ENCODE data around the gene TAF4B. TPM values are rescaled to one million over a fixed set of nuclear protein-coding genes. Genes with fewer than 3 reads are reported as not detected.

TAF4B gene
- total RNA-seq, 4 donors from 2014 or later = 6.1 to 11.8 (median 7.6) TPM

DNA sequence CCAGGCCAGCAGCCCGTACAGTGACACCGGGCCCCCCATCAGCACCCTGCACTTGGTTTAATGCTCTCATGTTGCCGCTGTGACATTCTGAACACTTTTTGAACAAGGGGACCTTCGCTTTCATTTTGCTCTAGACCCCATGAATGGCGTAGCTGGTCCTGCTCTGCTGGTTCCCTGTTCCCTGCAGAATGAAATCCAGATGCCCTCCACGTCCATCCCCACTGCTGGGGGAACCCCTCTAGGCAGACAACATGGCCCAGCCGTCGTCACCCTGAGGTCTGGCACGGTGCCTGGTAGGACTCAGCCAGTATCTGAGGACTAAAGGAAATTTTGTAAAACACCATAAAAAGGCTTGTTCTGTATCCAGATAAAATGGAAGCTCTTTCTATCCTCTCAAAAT is 193.5 kb downstream of the TAF4B start:
- no peak overlapping the region for H3K27ac ChIP-seq
- ATAC-seq = no peak
- H3K4me1 ChIP-seq = no peaks in the 10 kb centered on the region
- WGBS, 2 donors (ENCODE audit: low coverage in 1 of 2) = 78 to 84% methylated on average over 5 of the region's 9 CpGs
- no peaks in the 10 kb centered on the region for H3K27me3 ChIP-seq
- no peak overlapping the region for H3K4me3 ChIP-seq
- no peak for TF ChIP-seq EP300 (IDR thresholded peaks at IDR 0.05)
- TF ChIP-seq, protein P1, sequence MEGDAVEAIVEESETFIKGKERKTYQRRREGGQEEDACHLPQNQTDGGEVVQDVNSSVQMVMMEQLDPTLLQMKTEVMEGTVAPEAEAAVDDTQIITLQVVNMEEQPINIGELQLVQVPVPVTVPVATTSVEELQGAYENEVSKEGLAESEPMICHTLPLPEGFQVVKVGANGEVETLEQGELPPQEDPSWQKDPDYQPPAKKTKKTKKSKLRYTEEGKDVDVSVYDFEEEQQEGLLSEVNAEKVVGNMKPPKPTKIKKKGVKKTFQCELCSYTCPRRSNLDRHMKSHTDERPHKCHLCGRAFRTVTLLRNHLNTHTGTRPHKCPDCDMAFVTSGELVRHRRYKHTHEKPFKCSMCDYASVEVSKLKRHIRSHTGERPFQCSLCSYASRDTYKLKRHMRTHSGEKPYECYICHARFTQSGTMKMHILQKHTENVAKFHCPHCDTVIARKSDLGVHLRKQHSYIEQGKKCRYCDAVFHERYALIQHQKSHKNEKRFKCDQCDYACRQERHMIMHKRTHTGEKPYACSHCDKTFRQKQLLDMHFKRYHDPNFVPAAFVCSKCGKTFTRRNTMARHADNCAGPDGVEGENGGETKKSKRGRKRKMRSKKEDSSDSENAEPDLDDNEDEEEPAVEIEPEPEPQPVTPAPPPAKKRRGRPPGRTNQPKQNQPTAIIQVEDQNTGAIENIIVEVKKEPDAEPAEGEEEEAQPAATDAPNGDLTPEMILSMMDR (IDR thresholded peaks at IDR 0.05) = no peak
- no peak for TF ChIP-seq POLR2A (IDR thresholded peaks at IDR 0.05)
- no peak for TF ChIP-seq POLR2AphosphoS5 (IDR thresholded peaks at IDR 0.05)
- no peaks in the 10 kb centered on the region for H3K9me3 ChIP-seq
- H3K36me3 ChIP-seq = no peaks in the 10 kb centered on the region

DNA sequence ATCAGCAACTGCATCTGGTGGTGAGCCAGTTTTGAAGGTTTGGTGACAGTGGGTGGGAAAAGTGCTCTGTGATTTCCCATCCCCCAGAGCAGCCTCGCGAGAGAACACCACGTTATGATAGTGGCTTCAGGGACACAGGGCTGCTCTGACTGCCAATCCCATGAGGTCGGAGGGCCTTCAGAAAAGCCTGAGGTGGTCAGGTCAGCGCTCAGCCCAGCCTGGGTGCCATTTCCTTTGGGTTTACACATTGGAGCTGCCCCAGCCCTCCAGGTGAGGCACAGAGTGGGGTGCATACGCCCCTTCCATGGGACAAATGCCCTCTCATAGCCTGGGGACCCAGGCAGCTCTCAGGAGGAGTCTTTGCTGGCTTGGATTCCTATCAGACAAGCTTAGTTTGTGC is 195.3 kb downstream of the TAF4B start:
- TF ChIP-seq EP300 (IDR thresholded peaks at IDR 0.05) (no peak), POLR2A (IDR thresholded peaks at IDR 0.05) (no peak), POLR2AphosphoS5 (IDR thresholded peaks at IDR 0.05) (no peak)
- TF ChIP-seq, protein P1 (IDR thresholded peaks at IDR 0.05) = no peak
- no peaks in the 10 kb centered on the region for H3K9me3 ChIP-seq
- H3K27me3 ChIP-seq = no peaks in the 10 kb centered on the region
- ATAC-seq = no peak
- H3K27ac ChIP-seq = no peak overlapping the region
- no peaks in the 10 kb centered on the region for H3K4me1 ChIP-seq
- H3K4me3 ChIP-seq = no peak overlapping the region
- WGBS, 2 donors (ENCODE audit: low coverage in 1 of 2) = 80% methylated on average over 2 of the region's 6 CpGs; no CpG with 5 or more reads in 1 of the 2 donors
- H3K36me3 ChIP-seq = no peaks in the 10 kb centered on the region

DNA sequence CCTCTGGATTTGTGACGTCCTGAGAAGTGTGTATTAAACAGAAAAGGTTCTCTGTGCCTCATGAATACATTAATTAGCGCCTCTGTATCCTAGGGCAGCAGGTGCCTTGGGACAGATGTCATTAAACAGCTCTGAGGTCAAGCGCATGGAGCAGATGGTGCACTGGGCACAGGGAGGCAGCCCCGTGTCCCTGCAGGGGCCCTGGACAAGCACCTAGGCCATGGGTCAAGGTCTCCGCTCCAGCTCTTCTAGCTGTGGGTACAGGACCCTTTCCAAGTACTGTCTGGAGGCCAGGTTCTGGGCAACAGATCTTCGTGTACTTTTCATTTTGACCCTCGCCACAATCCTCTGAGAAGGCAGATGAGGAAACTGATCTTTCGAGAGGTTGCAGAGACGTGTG is 195.7 kb downstream of the TAF4B start:
- Histone ChIP-seq H3K4me1 (no peaks in the 10 kb centered on the region), H3K27me3 (no peaks in the 10 kb centered on the region), H3K27ac (no peak overlapping the region), H3K4me3 (no peak overlapping the region), H3K9me3 (no peaks in the 10 kb centered on the region), H3K36me3 (no peaks in the 10 kb centered on the region)
- ATAC-seq = no peak
- WGBS, 2 donors (ENCODE audit: low coverage in 1 of 2) = 90% methylated on average over 2 of the region's 9 CpGs; no CpG with 5 or more reads in 1 of the 2 donors
- TF ChIP-seq POLR2A (IDR thresholded peaks at IDR 0.05) = no peak
- TF ChIP-seq, protein P1 (IDR thresholded peaks at IDR 0.05) = no peak
- TF ChIP-seq POLR2AphosphoS5 (IDR thresholded peaks at IDR 0.05) = no peak
- no peak for TF ChIP-seq EP300 (IDR thresholded peaks at IDR 0.05)

DNA sequence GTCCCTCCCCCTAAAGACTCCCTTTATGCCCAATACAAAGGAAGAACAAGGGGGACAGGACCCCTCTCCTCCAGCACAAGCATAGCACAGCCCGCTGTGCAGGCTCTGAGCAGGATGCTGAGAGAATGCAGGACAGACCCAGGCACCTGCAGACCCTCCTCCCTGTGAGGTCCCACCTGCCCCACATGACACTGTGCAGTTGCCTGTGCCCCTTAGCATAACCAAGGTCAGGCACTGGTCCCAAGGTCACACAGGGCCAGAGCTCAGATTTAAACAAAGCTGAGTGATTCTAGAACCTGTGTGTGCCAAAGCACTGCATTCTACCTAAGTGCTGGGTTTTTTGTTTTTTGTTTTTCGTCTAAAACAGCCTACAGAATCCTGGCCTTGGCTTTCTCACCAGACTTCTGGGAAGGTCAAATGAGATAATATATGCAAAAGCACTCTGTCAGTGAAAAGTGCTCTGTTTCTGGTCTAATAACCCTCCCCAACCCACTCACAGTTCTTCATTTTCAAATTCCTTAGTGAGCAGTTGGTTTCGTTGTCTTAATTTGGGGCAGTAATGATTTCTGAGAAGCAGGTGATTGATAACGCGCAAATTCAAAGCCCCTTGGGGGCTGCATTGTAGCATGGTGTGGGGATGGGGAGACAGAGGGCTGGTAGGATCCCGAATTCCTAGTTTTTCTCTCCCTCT is 196.4 kb downstream of the TAF4B start:
- no peak overlapping the region for H3K27ac ChIP-seq
- ATAC-seq = no peak
- H3K9me3 ChIP-seq = no peaks in the 10 kb centered on the region
- WGBS, 2 donors (ENCODE audit: low coverage in 1 of 2) = 60 to 100% methylated on average over 1 to 4 of the region's 6 CpGs
- no peak overlapping the region for H3K4me3 ChIP-seq
- H3K27me3 ChIP-seq = no peaks in the 10 kb centered on the region
- no peaks in the 10 kb centered on the region for H3K36me3 ChIP-seq
- TF ChIP-seq, protein P1 (IDR thresholded peaks at IDR 0.05) = no peak
- TF ChIP-seq EP300 (IDR thresholded peaks at IDR 0.05) (no peak), POLR2A (IDR thresholded peaks at IDR 0.05) (no peak), POLR2AphosphoS5 (IDR thresholded peaks at IDR 0.05) (no peak)
- no peaks in the 10 kb centered on the region for H3K4me1 ChIP-seq
